NCI-H2196 treated with DMSO at 0.1 percent for 48 hours (cell line): ENCODE measurements around the gene LRBA.
"Not testable (repeated sequence)": the region's sequence is repeated elsewhere in the genome, so short reads cannot be mapped to it uniquely, and the experiment has no call there.

Source experiments
- DNase-seq: peaks from one replicate; lab custom pipeline; 2025; ENCODE audit not compliant: unreplicated experiment; lab: John Stamatoyannopoulos, UW

LRBA gene

DNA sequence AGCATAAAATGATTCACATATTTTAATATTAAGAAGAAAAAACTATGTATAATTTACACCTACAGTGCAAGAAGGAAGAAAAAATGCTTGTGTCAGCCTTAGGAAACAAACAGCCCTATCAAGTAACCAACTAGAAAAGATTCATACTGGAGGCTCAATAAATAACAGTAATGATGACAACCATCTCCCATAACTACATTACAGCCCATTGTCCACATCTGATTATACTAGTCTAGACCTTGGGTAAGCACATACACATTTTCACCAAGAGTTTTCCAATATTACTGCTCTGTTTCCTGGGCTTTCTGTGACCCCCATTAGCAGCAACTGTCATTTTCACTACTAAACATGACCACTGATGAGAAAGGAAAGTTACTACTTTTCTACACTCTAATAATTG is 263.4 kb downstream of the LRBA start:
- DNase-seq = no peak

DNA sequence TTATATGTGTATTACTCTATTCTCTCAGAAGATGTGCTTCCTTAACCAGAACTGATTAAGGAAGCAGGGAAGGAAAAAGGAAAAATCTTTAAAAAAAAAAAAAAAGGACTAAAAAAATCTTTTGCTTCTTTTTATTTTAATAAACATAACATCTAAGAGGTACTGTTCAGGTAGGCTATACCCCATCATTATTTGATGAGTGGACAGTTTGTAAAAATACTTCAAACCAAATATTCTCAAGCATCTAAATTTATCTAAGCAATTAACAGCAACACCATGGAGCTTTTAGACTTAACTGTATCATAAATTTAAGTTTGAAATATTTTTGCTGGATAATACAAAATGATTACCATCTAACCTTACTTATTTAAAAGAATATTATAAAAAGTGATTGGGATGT is 264.3 kb downstream of the LRBA start:
- no peak for DNase-seq

DNA sequence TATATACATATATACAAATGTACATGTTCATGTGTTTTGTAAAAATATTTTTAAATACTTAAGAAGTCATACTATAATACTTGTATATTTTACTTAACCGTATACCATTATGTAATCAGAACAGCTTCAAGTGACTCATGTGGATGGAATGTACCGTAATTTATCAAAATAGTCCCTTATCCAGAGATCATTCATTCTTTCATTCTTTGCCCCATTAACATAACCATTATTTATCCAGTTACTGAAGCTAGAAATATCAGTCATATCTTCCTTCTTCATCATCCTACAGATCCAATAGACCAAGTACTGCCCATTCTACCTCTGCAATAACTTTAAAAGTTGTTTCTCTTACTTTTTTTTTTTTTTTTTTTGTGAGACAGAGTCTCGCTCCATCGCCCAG is 268.9 kb downstream of the LRBA start:
- no peak for DNase-seq

DNA sequence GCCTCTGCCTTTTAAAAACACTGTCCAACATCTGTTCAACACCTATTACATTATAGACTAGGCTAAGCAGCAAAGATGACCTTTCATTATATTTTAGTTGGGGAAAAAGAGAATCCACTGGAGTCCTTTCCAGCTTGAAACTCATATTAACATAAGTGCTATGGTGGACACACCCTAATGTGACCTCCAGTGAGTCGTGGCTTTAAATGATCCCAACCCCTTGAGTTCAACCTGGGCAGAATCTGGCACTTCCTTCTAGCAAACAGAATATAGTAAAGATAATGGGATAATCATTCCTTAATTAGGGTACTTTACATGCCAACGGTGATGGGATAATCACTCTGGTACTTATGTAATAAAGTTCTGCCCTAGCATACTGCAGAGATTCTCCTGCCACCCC is 270.5 kb downstream of the LRBA start:
- DNase-seq = no peak

DNA sequence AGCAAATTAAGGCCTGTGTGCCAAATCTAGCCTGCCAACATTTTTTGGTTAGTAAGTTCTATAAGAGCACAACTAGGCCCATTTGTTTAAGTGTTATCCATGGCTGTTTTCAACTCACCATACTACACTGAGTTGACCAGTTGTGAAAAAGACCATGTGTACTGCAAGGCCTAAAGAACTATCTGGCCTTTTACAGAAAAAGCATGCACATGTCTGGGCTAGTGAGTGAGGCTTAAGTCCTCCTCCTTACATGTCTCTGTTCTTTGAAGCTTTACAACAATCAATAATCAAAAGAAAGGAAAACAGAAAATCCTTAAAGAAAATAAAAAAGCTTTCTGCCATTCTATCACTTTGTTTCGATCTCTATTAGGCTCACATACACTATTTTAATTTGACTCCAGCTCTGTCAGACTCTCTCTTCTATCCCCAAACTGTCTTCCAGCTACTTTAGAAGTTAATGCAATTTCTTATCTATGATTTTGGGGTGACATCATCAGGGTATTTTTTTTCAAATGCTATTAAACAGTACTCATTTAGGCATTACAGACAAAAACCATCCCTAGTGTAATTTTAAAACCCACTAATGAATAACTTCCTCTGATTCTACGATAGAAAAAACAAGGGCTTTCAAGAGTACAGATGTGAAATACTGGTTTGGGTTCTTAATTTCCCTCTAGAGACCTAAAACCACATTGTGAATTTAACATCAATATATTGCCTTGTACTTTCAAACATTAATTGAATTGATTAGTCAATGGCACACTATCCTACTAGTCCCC is 271.3 kb downstream of the LRBA start:
- no peak for DNase-seq

DNA sequence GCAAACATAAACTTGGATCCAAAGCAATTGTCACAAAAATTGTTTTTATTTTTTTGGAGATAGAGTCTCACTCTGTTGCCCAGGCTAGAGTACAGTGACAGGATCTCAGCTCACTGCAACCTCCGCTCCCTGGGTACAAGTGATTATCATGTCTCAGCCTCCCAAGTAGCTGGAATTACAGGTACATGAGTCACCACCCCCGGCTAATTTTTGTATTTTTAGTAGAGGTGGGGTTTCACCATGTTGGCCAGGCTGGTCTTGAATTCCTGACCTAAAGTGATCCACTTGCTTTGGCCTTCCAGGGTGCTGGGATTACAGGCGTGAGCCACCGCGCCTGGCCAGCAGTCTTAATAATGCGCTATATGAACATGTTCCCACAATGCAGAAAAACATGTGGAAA is 272.2 kb downstream of the LRBA start:
- not testable (repeated sequence) for DNase-seq

DNA sequence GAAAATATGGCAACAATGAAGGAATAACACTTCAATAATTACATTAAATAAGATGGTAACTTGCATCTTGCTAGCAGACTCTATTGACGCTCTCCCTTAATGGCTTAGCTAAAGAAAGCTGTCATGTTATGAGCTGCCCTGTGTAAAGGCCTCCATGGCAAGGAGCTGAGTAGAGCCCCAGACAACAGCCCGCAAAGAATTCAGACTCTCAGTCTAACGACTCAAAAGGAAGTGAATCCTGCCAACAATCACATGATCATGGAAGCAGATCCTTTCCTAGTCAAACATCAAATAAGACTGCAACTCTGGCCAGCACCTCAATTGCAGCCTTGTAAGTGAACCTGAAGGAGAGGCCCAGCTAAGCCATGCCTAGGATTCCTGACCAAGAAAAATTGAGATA is 275.5 kb downstream of the LRBA start:
- no peak for DNase-seq

DNA sequence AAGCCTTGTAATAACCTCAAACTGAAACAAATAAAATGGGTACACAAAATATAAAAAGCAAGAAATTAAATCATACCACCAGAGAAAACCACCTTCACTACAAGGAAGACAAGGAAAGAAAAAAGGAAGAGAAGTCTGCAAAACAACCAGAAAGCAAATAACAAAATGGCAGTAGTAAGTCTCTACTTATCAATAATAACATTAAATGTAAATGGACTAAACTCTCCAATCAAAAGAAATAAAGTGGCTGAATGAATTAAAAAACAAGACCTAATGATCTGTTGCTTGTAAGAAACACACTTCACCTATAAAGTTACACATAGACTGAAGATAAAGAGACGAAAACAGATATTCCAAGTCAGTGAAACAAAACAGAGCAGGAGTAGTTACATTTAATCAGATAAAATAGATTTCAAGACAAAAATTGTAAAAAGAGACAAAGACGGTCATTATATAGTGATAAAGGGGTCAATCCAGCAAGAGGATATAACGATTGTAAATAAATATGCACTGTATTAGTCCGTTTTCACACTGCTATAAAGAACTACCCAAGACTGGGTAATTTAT is 289.0 kb downstream of the LRBA start:
- no peak for DNase-seq

DNA sequence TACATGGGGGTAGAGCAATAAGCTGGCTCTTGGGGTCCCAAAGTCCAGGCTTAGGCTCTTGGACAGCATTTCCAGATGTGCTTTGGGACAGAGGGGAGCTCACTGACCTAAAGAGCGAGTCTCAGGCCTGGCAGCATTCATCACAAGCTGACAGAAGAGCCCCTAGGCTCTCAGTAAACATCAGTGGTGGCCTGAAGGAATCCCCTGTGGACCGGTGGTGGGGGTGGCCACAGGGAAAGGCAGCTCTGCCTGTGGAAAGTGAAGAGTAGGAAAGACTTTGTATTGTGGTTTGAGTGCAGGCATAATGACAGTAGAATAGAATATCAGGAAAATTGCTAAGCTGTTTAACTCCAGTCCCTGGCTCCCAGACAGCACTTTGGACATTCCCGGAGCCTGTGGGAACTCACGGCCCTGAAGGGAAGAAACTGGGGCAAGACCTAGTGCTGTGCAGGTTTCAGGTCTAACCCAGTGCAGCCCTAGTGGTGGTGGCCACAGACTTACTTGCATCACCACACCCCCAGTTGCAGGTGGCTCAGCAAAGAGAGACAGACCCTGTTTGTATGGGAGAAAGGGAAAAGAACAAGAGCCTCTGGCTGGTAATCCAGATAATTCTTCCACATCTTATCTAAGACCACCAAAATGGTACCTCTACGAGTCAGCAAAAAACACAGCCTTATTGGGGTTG is 291.2 kb downstream of the LRBA start:
- DNase-seq = no peak

DNA sequence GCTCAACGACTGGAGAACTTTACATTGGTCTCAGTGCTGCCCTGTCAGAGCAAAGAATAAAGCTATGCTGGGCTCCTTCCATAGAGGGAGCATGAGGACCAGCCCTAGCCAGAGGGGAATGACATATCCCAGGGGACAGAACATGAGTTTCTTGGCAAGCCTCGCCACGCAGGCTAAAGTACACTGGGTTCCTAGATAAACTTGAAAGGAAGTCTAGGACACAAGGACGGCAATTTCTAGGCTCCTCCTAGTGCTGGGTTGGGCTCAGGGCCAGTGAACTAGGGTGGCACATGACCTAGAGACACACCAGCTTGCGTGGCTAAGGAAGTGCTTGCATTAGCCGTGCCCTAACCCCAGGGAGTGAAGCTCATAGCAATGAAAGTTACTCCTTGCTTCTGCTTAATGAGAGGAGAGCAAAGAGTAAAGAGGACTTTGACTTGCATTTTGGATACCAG is 292.1 kb downstream of the LRBA start:
- DNase-seq = no peak

DNA sequence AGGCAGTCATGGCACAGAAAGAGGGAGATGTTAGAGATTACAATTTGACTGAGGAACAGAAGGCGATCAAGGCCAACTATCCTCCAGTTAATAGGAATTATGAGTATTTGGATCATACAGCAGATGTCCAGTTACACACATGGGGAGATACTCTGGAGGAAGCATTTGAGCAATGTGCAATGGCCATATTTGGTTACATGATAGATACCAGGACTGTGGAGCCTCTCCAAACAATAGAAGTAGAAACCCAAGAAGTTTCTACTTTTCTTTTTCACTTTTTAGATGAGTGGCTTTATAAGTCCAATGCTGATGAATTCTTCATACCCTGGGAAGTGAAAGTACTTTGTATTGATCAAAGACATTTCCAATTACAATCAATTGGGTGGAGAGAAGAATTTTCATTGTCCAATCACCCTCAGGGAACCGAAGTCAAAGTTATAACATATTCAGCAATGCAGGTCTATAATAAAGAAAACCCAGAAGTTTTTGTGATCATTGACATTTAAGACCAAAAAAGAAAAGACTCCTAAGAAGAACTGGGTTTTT is 294.0 kb downstream of the LRBA start:
- no peak for DNase-seq

DNA sequence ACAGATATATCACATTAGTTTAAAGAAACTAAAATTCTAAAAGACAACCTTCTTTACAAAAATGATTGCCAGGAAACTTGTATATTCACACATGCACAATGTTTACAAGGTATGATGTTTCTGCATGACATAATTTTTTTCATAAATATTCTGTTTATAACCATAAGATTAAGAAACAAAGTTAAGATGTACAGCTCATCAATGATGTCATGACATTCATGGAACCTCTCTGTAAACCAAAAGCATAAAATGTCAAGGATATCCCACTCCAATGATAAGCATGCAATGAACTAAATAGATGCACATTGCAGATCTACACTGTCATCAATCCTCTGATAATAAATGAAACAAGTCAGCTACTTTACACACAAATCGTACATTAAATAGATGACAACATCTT is 297.1 kb downstream of the LRBA start:
- no peak for DNase-seq

DNA sequence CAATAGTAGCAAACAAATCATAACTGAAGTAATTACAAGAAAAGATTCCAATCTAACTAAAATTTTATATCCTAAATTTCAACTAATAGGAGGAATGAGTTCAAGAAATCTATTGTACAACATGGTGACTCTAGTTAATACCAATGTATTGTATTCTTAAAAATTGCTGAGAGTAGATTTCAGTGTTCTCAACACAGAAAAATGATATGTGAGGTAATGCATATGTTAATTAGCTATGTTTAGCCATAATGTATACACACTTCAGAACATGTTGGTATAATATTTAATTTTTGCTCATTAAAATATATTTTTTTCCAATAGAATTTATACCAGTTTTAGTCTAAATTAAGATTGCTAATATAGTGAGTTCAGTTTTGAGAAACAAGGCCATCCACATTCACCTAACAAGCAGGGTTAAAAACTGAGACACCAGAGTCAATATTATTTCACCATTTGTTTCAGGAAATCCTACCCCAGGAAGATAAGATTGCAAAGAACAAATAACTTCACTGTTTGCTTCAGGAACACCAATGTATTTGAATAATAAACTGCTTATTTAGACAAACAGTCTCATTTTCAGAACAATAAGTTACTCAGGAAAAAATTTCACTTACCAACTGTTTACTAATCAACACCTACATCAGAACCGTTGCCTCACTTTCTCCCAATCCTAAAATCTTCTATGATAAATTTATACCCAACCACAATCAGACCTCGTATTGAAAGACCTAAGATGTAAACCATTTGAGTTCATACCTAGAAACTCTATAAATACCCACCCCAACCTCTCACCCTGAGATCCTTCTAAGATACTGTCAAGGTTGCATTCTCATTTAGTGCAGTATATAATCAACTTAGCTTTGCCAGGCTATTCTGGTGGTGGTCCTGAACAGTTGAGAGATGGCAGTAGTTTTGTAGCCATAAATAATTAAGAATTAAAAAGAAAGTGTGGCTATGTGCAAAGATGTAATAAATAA is 300.3 kb downstream of the LRBA start:
- no peak for DNase-seq

DNA sequence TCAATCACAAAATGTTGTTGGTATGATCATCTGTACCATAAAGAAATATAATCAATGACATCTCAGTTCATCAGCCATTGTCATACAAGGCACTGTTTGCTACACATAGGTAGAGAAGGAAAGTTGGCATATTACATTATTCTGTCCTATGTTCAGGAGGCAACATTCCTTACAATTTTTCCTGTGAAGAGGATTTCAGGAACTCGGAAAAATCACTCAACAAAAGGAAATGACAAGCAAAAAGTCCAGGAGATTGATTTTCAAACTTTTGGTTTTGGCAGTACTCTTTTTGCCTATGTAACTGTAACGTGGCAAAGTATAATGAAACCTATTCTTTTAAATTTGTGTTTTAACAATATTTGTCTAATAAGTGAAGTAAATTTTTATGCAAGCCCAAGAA is 301.8 kb downstream of the LRBA start:
- DNase-seq = no peak

DNA sequence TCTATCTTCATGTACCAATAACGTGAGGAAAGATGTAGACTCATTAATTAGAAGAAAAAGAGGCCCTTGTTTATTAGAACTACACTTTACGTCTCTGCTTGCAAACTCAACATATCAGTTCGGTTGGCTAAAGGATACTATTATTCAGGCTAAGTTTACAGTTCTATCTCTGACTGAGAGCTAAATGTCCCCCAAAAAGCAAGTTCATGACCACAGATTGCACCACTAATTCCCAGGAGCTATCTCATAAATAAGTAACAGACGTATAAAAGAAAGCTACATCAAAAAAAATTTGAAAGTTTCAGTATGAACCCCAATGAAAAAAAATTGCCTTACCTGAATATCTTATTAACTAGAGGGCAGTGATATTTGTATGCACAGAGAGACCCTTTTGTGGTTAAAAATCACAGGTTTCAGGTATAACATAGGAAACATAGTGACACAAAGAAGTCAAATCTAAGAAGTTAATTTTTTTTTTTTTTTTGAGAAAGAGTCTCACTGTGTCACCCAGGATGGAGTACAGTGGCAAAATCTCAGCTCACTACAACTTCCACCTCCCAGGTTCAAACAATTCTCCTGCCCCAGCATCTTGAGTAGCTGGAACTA is 304.2 kb downstream of the LRBA start:
- no peak for DNase-seq

DNA sequence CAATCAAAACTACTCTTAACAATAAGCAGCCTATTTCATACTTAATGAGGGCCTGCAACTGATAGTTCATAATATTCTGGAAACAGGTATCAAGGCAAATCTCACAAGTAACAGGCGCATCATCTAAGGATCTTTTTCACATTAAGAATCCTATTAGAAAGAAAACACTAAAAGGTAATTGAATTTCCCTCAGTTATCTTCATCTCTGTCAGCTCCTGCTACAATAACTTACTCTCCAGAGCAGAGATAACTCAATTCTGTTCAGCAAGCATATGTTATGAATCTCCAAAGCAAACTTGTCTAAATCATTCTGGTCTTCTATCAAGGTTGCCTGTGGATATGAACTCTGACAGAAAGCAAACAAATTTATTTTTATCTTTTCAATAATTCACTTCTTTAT is 307.1 kb downstream of the LRBA start:
- DNase-seq = no peak

DNA sequence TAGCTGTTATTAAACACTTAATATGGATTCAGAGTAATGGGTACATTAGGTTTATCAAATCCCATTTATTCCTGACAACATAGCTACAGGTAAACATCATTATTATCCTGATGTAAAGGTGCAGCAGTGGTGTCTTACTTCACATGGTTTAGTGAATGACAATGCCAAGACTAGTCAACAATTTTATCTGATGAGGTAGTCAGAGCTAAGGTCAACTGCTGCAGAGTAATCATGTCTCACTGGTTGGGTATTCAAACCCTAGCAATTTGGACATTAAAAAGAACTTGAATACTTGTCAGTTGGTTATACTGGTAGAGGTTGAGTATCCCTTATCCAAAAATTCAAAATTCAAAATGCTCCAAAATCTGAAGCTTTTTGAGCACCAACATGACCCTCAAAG is 315.5 kb downstream of the LRBA start:
- DNase-seq = no peak

DNA sequence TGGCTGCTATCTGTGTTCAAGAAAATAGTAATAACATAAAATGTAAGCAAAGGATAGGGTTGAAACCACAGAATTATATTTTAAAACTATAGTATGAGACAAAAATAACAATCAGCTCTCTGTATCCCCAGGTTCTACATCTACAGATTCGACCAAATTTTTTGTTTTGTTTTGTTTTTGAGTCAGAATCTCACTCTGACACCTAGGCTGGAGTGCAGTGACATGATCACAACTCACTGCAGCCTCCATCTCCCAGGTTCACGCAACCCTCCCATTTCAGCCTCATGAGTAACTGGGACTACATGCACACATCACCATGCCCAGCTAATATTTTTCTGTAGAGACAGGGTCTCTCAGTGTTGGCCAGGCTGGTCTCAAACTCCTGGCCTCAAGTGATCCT is 319.9 kb downstream of the LRBA start:
- no peak for DNase-seq

DNA sequence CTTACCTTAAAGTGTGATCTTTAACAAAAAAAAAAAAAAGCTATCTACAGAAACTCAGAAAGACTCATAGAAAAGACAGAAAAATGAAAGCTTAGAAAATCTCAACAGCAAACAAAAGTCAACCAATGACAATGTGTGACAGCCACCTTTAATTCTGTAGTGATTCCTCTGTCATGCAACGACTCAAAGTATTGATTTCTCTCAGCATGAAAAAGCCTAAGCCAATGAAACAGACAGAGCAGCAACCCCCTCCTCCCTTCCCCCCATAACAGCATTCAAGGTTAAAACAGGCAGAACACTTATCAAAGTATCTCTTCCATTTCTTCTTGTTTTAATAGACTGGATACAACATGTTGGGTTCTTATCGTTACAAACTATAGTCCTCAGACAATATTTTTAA is 320.6 kb downstream of the LRBA start:
- no peak for DNase-seq

DNA sequence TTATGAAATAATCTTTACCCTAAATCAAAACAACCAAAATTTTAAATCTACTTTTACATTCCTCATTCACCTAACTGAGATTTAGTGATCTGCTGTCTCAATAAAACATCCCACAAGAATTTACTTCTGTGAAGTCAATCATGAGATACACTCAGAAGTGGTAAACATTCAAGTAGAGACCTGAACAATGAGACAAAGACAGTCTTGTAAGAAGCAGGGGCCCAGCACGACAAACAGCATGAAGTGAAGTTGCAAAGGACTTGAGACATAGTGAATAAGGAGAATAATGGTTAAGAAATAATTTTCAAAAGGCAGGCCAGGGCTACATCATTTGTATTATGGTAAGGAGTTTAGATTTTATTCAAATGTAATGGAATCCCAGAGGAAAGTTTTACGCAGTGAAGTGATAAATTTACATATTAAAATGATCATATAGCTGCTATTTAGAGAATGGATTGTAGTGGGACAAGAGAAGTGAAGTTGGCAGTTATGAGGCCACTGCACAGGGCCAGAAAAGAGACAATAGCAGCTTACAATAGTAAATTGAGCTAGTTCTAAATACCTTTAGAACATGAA is 331.2 kb downstream of the LRBA start:
- no peak for DNase-seq
